GM18526 (cell line): Measurements from ENCODE around the gene USP2.

Experiments
- POLR2A ChIP-seq: IDR thresholded peaks from 3 replicates; pipeline ENCODE4 v1.6.1; 2011; ENCODE audit not compliant: insufficient read length; ENCODE audit errors: extremely low read depth

USP2 gene

DNA sequence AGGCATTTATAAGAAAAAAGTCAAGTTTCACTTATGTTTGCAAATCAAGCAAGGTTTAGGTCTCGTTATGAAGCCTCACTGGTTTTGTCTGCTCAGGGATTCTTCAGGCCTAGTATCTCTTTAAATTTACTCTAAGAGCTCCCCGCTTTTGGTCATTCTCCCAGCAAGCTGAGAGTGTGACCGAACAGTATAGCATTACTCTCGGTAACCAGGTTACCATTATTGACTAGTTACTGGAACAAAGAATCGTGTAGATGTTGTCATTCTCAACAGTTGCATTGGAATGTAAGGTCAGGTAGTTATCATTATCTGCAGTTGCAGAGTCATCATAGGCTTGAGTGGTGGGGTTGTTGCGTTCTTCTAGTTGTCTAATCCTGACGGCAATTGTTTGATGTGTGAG, 9.8 kb upstream of the USP2 start:
- no peak for TF ChIP-seq POLR2A

GRCh38 chr11:119389611-119390254, 8.2 kb upstream of the USP2 start:
- TF ChIP-seq POLR2A: no peak

GRCh38 chr11:119388103-119388502, 6.6 kb upstream of the USP2 start:
- TF ChIP-seq POLR2A: no peak

DNA sequence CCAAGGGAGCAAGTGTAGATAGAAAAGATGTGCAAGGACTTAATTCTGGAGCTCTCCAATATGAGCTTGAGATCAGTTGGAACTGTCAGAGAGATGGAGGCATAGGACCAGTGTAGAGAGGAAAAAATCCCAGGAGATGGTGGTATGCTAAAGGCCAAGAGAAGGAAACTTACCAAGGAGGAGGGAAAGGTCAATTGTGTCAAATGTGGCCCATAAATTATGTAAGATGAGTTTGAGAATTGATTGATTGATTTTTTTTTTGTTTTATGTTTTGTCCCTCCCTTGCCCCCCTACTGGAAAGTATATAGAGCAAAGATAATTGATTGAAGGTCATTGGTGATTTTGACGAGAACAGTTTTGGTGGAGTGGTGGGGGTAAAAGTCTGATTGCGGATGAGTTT, 2.8 kb upstream of the USP2 start:
- no peak for TF ChIP-seq POLR2A

- no peak for TF ChIP-seq POLR2A
Observed at GRCh38 chr11:119382101-119382500, 611 bp upstream of the USP2 start.

GRCh38 chr11:119380827-119381180, 686 bp downstream of the USP2 start:
- TF ChIP-seq POLR2A: no peak

- TF ChIP-seq POLR2A: no peak
Observed at GRCh38 chr11:119380160-119380826, 1.2 kb downstream of the USP2 start.

DNA sequence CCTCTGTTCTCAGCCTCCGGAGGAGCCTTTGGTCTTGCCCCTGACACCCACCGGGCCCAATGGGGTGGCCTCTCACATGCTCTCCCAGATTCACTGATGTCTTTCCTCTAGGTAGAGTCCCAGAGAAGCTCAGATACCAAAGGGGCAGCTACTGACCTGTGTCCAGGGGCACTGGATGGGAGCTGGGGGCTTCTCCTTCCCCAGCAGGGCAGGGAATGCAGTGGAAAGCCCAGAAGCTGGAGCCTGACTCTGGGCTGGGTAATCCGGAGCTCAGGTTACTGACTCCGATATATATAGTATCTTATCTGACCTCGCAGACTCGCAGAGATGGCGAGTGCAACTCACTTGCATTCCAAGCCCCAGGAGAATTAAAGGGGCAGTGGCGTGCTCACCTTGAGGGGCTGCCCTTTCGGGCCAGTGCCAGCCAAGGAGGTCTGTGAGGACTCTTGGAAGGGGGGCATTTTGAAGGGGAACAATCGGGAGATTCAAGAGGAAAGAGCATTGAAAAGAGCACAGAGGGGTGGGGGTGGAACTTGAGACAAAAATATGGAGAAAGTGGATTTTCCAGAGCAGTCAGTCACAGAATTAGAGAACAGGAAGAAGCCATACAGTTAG, 2.5 kb downstream of the USP2 start:
- TF ChIP-seq POLR2A: no peak

GRCh38 chr11:119377961-119378667, 3.4 kb downstream of the USP2 start:
- TF ChIP-seq POLR2A: no peak

- no peak for TF ChIP-seq POLR2A
Observed at GRCh38 chr11:119377112-119377901, 4.2 kb downstream of the USP2 start.

- TF ChIP-seq POLR2A: no peak
Observed at GRCh38 chr11:119376197-119376847, 5.2 kb downstream of the USP2 start.

DNA sequence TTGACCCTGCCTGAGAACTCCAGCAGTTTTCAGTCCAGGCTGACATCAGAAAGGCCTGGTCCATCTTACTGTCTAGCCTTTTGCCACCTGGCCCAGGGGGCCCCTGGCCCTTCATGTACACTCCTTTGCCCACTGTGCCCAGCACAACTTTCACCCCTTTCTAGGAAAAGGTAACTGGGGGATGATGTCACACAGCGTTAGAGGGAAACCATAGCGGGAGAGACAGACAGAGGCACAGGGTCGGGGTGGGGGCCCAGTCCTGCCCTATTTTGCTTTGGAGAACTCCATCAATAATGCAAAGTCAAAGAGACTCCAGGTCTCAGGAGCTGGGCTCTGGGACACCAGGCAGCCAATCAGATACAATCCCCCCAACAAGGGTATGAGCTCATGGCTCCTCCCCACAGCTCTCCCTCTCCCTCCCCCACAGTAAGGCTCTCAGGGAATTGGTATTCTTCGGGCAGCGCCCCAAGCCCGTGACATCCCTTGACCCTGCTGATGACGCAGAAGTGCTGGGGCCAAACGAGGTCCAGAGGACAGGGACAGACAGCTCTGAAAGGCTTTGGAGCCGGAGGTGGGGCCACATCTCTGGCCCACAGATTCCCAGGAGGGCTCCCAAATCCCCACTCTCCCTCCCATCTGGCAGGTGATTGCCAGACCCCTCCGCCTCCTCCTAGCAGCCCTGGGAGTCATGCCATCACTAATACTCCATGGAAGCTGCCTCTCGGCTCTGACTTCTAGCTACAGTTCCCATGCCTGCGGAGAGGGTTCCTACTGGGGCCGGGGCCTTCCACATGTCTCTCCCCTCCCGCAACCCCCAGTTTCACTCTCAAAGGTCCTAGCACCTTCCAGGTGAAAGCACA, 5.9 kb downstream of the USP2 start:
- no peak for TF ChIP-seq POLR2A

- no peak for TF ChIP-seq POLR2A
Observed at GRCh38 chr11:119374632-119375336, 6.7 kb downstream of the USP2 start.

- TF ChIP-seq POLR2A: no peak
Observed at GRCh38 chr11:119373921-119374631, 7.4 kb downstream of the USP2 start.
